ENCODE results near the gene C1orf105. TPM values are rescaled to one million over a fixed set of nuclear protein-coding genes. Genes with fewer than 3 reads are reported as not detected.

C1orf105 gene
- polyA plus RNA-seq, 1 of the 3 experiments (the other 2 are of a cell fraction): not detected

DNA sequence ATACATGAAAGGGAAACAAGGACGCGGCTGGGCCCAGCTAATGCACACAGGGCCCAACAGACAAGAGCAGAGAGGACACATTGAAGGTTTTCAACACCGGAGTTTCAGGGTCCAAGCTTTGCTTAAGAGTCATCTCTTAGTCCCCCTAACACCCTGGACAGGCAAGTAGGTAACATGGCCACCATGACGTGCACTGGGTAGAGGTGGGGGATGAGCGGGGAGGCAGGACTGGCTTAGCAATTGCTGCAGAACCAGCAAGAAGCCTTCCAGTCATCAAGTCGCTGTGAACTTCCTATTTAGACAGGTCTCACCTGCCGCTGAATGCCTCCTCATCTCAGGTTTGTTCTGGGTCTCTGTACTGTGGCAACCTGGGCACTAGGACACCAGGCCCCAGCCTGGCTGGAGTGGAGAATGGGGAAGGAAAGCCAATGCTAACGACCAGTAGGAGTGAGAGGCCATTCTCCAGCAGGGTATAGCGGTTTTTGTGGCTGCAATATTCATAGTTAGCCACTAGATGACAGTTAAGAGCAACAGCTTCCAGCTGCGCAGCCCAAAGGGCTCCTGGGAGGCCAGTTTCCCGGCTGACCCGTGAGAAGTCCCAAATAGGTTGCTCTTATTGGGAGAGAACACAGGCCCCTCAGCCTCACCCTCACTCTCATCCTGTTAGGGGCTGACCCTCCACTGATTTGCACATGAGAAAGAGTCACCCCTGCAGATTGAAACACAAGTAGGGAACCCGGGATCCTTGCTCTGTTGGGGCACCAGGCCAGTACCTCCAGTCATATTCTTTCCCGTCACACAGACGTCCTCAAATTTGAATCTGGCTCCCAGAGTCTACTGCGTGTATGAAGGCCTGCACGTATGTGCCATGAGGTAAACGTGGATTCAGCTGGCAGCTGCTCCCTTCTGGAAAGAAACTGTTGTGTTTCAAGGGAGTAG is 29.4 kb downstream of the C1orf105 start (continued):
- TF ChIP-seq CTCF (IDR thresholded peaks at IDR 0.05) (peak; percentile 72), SMC3 (IDR thresholded peaks at IDR 0.05; ENCODE audit: low read depth, low read length) (peak; percentile 86)
- TF ChIP-seq, protein P1, sequence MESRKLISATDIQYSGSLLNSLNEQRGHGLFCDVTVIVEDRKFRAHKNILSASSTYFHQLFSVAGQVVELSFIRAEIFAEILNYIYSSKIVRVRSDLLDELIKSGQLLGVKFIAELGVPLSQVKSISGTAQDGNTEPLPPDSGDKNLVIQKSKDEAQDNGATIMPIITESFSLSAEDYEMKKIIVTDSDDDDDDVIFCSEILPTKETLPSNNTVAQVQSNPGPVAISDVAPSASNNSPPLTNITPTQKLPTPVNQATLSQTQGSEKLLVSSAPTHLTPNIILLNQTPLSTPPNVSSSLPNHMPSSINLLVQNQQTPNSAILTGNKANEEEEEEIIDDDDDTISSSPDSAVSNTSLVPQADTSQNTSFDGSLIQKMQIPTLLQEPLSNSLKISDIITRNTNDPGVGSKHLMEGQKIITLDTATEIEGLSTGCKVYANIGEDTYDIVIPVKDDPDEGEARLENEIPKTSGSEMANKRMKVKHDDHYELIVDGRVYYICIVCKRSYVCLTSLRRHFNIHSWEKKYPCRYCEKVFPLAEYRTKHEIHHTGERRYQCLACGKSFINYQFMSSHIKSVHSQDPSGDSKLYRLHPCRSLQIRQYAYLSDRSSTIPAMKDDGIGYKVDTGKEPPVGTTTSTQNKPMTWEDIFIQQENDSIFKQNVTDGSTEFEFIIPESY (IDR thresholded peaks at IDR 0.05; ENCODE audit: borderline replicate concordance, low read depth): no peak

DNA sequence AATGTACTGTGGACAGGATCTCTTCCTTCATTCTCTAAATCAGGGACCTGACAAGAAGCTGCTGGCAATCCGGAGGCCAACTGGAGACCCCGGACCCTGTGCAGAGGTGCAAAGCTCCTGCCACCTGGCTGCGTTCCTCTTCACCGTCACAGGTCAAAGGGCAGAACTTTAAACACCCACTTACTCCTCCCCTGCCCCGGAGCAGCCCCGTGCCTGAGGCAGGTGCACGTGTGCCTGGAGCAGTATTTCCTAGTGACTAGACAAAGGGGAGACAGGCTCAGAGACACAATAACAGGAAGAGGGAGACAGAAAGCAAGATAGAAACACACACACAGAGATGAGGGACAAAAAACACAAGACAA is 30.0 kb downstream of the C1orf105 start:
- 75% methylated on average over 7 of the region's 7 CpGs for WGBS (ENCODE audit: low lambda C conversion rate)
- H2AFZ ChIP-seq (ENCODE audit: low read depth): peak overlapping the region; percentile 75; the same call in 1 of the 2 replicates
- no peak overlapping the region for H3K4me3 ChIP-seq (ENCODE audit: low read depth in 2 of 2, low read length in 1 of 2)
- H3K9ac ChIP-seq: no peak overlapping the region
- no peak for DNase-seq
- no peaks in the 10 kb centered on the region for H3K79me2 ChIP-seq (ENCODE audit: insufficient read depth)
- H3K9me3 ChIP-seq: no peaks in the 10 kb centered on the region
- no peaks in the 10 kb centered on the region for H4K20me1 ChIP-seq (ENCODE audit: insufficient read depth)
- ChIA-PET POLR2A (no interaction called here), CTCF (interaction anchor here (0.6 to 6.2 kb wide), 18 partner anchors 10 to 447 kb away, joined by 3 to 57 read pairs (median 3); no protein-coding TSS in a partner anchor)
- H3K9me2 ChIP-seq: no peaks in the 10 kb centered on the region
- H3F3A ChIP-seq (replicated peaks; ENCODE audit: insufficient read depth): no peaks in the 10 kb centered on the region
- no peak for TF ChIP-seq CTCF (IDR thresholded peaks at IDR 0.05)
- no peak for TF ChIP-seq RAD21 (IDR thresholded peaks at IDR 0.05; ENCODE audit: low read length)
- TF ChIP-seq TEAD4 (IDR thresholded peaks at IDR 0.05; ENCODE audit: borderline replicate concordance, insufficient read depth): no peak
- TF ChIP-seq NFIC (IDR thresholded peaks at IDR 0.05; ENCODE audit: borderline replicate concordance): no peak
- TF ChIP-seq, protein P2, sequence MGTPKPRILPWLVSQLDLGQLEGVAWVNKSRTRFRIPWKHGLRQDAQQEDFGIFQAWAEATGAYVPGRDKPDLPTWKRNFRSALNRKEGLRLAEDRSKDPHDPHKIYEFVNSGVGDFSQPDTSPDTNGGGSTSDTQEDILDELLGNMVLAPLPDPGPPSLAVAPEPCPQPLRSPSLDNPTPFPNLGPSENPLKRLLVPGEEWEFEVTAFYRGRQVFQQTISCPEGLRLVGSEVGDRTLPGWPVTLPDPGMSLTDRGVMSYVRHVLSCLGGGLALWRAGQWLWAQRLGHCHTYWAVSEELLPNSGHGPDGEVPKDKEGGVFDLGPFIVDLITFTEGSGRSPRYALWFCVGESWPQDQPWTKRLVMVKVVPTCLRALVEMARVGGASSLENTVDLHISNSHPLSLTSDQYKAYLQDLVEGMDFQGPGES (IDR thresholded peaks at IDR 0.05; ENCODE audit: low read depth, low read length): no peak
- TF ChIP-seq EZH2phosphoT487 (IDR thresholded peaks at IDR 0.05; ENCODE audit: borderline replicate concordance, low read depth): no peak
- TF ChIP-seq YY1 (IDR thresholded peaks at IDR 0.05; ENCODE audit: low read depth): no peak
- no peak for TF ChIP-seq FOXJ3 (CRISPR knock-in tag; IDR thresholded peaks at IDR 0.05)
- TF ChIP-seq, protein P3, sequence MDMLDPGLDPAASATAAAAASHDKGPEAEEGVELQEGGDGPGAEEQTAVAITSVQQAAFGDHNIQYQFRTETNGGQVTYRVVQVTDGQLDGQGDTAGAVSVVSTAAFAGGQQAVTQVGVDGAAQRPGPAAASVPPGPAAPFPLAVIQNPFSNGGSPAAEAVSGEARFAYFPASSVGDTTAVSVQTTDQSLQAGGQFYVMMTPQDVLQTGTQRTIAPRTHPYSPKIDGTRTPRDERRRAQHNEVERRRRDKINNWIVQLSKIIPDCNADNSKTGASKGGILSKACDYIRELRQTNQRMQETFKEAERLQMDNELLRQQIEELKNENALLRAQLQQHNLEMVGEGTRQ (IDR thresholded peaks at IDR 0.05; ENCODE audit: borderline replicate concordance, low read depth, low read length): no peak
- no peak for TF ChIP-seq EP300 (IDR thresholded peaks at IDR 0.05; ENCODE audit: borderline replicate concordance in 1 of 2, low read depth in 1 of 2, low read length in 1 of 2)
- no peak for TF ChIP-seq MXI1 (IDR thresholded peaks at IDR 0.05; ENCODE audit: low read depth, low read length)
- TF ChIP-seq GATA2 (CRISPR knock-in tag; IDR thresholded peaks at IDR 0.05): no peak
- TF ChIP-seq SMC3 (IDR thresholded peaks at IDR 0.05; ENCODE audit: low read depth, low read length): no peak
- TF ChIP-seq CHD2 (IDR thresholded peaks at IDR 0.05; ENCODE audit: low read length, partially characterized antibody): no peak
- H3K36me3 ChIP-seq (replicated peaks in 1 of 2; ENCODE audit: control insufficient read depth in 1 of 2, insufficient read depth in 2 of 2, low read length in 1 of 2): no peaks in the 10 kb centered on the region
- H3K4me1 ChIP-seq (ENCODE audit: control insufficient read depth in 1 of 2, insufficient read depth in 2 of 2, low read depth in 1 of 2, low read length in 1 of 2): peaks cover 0 to 12% of the 10 kb centered on the region in 2 experiments; a peak in 2 of 4 replicates
- H3K27me3 ChIP-seq (ENCODE audit: insufficient read depth): no peaks in the 10 kb centered on the region
- H3K4me2 ChIP-seq: no peak overlapping the region
- H3K27ac ChIP-seq (ENCODE audit: low read depth in 2 of 2, low read length in 1 of 2): no peak overlapping the region

Data from SK-N-SH (cell line).